Epidermal melanocyte (primary cell): ENCODE data around the gene LGALS8.

Experiments
- DNase-seq: peaks from one replicate; pipeline ENCODE4 v3.0.0; 2011; ENCODE audit warnings: low spot score; ENCODE audit not compliant: insufficient read length

The LGALS8 gene

GRCh38 chr1:236509203-236509602, 14.6 kb upstream of the LGALS8 start:
- no peak for DNase-seq

GRCh38 chr1:236509647-236510401, 14.0 kb upstream of the LGALS8 start:
- DNase-seq: no peak

- no peak for DNase-seq
Observed at GRCh38 chr1:236511735-236512418, 11.9 kb upstream of the LGALS8 start.

GRCh38 chr1:236514703-236515442, 8.9 kb upstream of the LGALS8 start:
- DNase-seq: no peak

- DNase-seq: no peak
Observed at GRCh38 chr1:236515443-236515958, 8.3 kb upstream of the LGALS8 start.

- no peak for DNase-seq
Observed at GRCh38 chr1:236516929-236517704, 6.7 kb upstream of the LGALS8 start.

GRCh38 chr1:236518322-236518721, 5.5 kb upstream of the LGALS8 start:
- DNase-seq: no peak

GRCh38 chr1:236520445-236521005, 3.3 kb upstream of the LGALS8 start:
- DNase-seq: no peak

- DNase-seq: no peak
Observed at GRCh38 chr1:236522937-236523703, 662 bp upstream of the LGALS8 start.

GRCh38 chr1:236524142-236524894, 536 bp downstream of the LGALS8 start:
- peak; percentile 83 for DNase-seq

- no peak for DNase-seq
Observed at GRCh38 chr1:236524895-236525184, 1.1 kb downstream of the LGALS8 start.

GRCh38 chr1:236526079-236526478, 2.3 kb downstream of the LGALS8 start:
- no peak for DNase-seq

- no peak for DNase-seq
Observed at GRCh38 chr1:236530286-236530685, 6.5 kb downstream of the LGALS8 start.

- no peak for DNase-seq
Observed at GRCh38 chr1:236530959-236531358, 7.2 kb downstream of the LGALS8 start.

- no peak for DNase-seq
Observed at GRCh38 chr1:236532850-236533249, 9.1 kb downstream of the LGALS8 start.

GRCh38 chr1:236534151-236534651, 10.4 kb downstream of the LGALS8 start:
- DNase-seq: no peak

GRCh38 chr1:236535190-236535589, 11.4 kb downstream of the LGALS8 start:
- no peak for DNase-seq

GRCh38 chr1:236535662-236536161, 11.9 kb downstream of the LGALS8 start:
- no peak for DNase-seq

GRCh38 chr1:236536540-236536939, 12.8 kb downstream of the LGALS8 start:
- DNase-seq: no peak
